Neural cell (in vitro differentiated cells): Measurements from ENCODE around the gene PRDM2. TPM values are rescaled to one million over a fixed set of nuclear protein-coding genes. Genes with fewer than 3 reads are reported as not detected.

Source experiments
- H2AFZ ChIP-seq: fragments of 200-600, 300-800 bp; sonication (generic), shearing (Covaris generic); 2 replicates; pipeline ENCODE4 v1.6.0; 2014; ENCODE audit warnings: low read depth, mild to moderate bottlenecking, antibody characterized with exemption, low read length, moderate library complexity
- H3F3A ChIP-seq: fragments of 200-600 bp; shearing (Covaris generic); 2 replicates; pipeline ENCODE4 v1.6.1; 2016; ENCODE audit warnings: mild to moderate bottlenecking, moderate library complexity, mixed read lengths, antibody characterized with exemption, low read length; ENCODE audit not compliant: insufficient read depth, poor library complexity, severe bottlenecking
- H3K27ac ChIP-seq: fragments of 200-600, 300-800 bp; sonication (generic), shearing (Covaris generic); 2 replicates; pipeline ENCODE4 v1.5.1; 2014; ENCODE audit warnings: mild to moderate bottlenecking, low read length, moderate library complexity
- H3K27me3 ChIP-seq: fragments of 300-800, 200-600 bp; sonication (generic), shearing (Covaris generic); 2 replicates; pipeline ENCODE4 v1.6.0; 2014; ENCODE audit warnings: mild to moderate bottlenecking, low read depth, low read length, moderate library complexity; ENCODE audit not compliant: insufficient read depth
- H3K36me3 ChIP-seq: fragments of 300-800, 200-600 bp; sonication (generic), shearing (Covaris generic); 2 replicates; pipeline ENCODE4 v1.5.1; 2014; ENCODE audit warnings: mild to moderate bottlenecking, antibody characterized with exemption, low read length, moderate library complexity; ENCODE audit not compliant: insufficient read depth
- H3K4me2 ChIP-seq: fragments of 300-800, 200-600 bp; sonication (generic), shearing (Covaris generic); 2 replicates; pipeline ENCODE4 v1.6.0; 2014; ENCODE audit warnings: mild to moderate bottlenecking, low read length
- H3K4me3 ChIP-seq: fragments of 300-800, 200-600 bp; sonication (generic), shearing (Covaris generic); 2 replicates; pipeline ENCODE4 v1.5.1; 2014; ENCODE audit warnings: mild to moderate bottlenecking, low read length, moderate library complexity
- H3K79me2 ChIP-seq: fragments of 200-600 bp; shearing (Covaris generic); replicated peaks from 2 replicates; pipeline ENCODE4 v1.6.0; 2014; ENCODE audit warnings: mild to moderate bottlenecking, low read length, moderate library complexity; ENCODE audit not compliant: insufficient read depth
- H3K9ac ChIP-seq: fragments of 300-800, 200-600 bp; sonication (generic), shearing (Covaris generic); 2 replicates; pipeline ENCODE4 v1.6.1; 2016; ENCODE audit warnings: mild to moderate bottlenecking, low read length, mixed read lengths
- H3K9me2 ChIP-seq: fragments of 200-600 bp; shearing (Covaris generic); 2 replicates; pipeline ENCODE4 v1.6.1; 2016; ENCODE audit warnings: mild to moderate bottlenecking, low read length, mixed read lengths; ENCODE audit not compliant: insufficient read depth
- H3K9me3 ChIP-seq: fragments of 200-600, 300-800 bp; sonication (generic), shearing (Covaris generic); 2 replicates; pipeline ENCODE4 v1.6.1; 2016; ENCODE audit warnings: mild to moderate bottlenecking, mixed run types, low read length, moderate library complexity, mixed read lengths
- H4K20me1 ChIP-seq: fragments of 200-600 bp; shearing (Covaris generic); 2 replicates; pipeline ENCODE4 v1.6.1; 2016; ENCODE audit warnings: mild to moderate bottlenecking, mixed run types; ENCODE audit not compliant: insufficient read depth
- EP300 ChIP-seq: fragments of 450-650 bp; conservative IDR thresholded peaks from 2 replicates; pipeline ENCODE4 v1.6.1; 2014; ENCODE audit warnings: antibody characterized with exemption, mild to moderate bottlenecking, moderate library complexity; ENCODE audit not compliant: poor library complexity, severe bottlenecking
- EZH2 ChIP-seq: fragments of 200-600, 300-800 bp; shearing (Covaris generic), sonication (generic); IDR thresholded peaks from 2 replicates; pipeline ENCODE4 v1.6.1; 2014; ENCODE audit warnings: antibody characterized with exemption, low read length, borderline replicate concordance, mild to moderate bottlenecking; ENCODE audit not compliant: insufficient read depth, poor library complexity, severe bottlenecking
- MXI1 ChIP-seq: fragments of 450-650 bp; conservative IDR thresholded peaks from 2 replicates; pipeline ENCODE4 v1.6.1; 2014; ENCODE audit warnings: antibody characterized with exemption, mild to moderate bottlenecking; ENCODE audit not compliant: poor library complexity, severe bottlenecking
- POLR2AphosphoS5 ChIP-seq: IDR thresholded peaks from 2 replicates; pipeline ENCODE4 v1.6.1; 2012
- RAD21 ChIP-seq: fragments of 450-650 bp; conservative IDR thresholded peaks from 2 replicates; pipeline ENCODE4 v1.6.1; 2014; ENCODE audit warnings: antibody characterized with exemption, mild to moderate bottlenecking, moderate library complexity
- REST ChIP-seq: IDR thresholded peaks from 2 replicates; pipeline ENCODE4 v1.6.1; 2012; ENCODE audit warnings: borderline replicate concordance
- SMC3 ChIP-seq: fragments of 450-650 bp; conservative IDR thresholded peaks from 2 replicates; pipeline ENCODE4 v1.6.1; 2014; ENCODE audit warnings: antibody characterized with exemption, mild to moderate bottlenecking, moderate library complexity; ENCODE audit not compliant: poor library complexity
- TAF1 ChIP-seq: IDR thresholded peaks from 2 replicates; pipeline ENCODE4 v1.6.1; 2012; ENCODE audit warnings: low read depth
- polyA plus RNA-seq: library from polyadenylated mRNA; depleted of rRNA; stranded (reverse); fragments of >200 nt; gene quantifications from 2 replicates; pipeline ENCODE4 v1.2.3, GENCODE V29; 2014
- TF ChIP-seq, protein P1 (sequence below): fragments of 450-650 bp; IDR thresholded peaks from 2 replicates; pipeline ENCODE4 v1.5.1; 2014; ENCODE audit warnings: antibody characterized with exemption, mild to moderate bottlenecking, moderate library complexity; ENCODE audit not compliant: poor library complexity, severe bottlenecking

PRDM2 gene
- polyA plus RNA-seq, 1 donor from 2014 or later, result 10.7 TPM

- Histone ChIP-seq H3K27ac (no peak overlapping the region), H3K9me3 (no peaks in the 10 kb centered on the region), H4K20me1 (no peaks in the 10 kb centered on the region), H3K79me2 (no peaks in the 10 kb centered on the region), H3K27me3 (no peaks in the 10 kb centered on the region), H3K9ac (no peak overlapping the region), H3K9me2 (no peaks in the 10 kb centered on the region), H2AFZ (no peak overlapping the region), H3K4me3 (no peak overlapping the region), H3K36me3 (no peaks in the 10 kb centered on the region), H3F3A (no peaks in the 10 kb centered on the region), H3K4me2 (no peak overlapping the region)
- TF ChIP-seq, protein P1, sequence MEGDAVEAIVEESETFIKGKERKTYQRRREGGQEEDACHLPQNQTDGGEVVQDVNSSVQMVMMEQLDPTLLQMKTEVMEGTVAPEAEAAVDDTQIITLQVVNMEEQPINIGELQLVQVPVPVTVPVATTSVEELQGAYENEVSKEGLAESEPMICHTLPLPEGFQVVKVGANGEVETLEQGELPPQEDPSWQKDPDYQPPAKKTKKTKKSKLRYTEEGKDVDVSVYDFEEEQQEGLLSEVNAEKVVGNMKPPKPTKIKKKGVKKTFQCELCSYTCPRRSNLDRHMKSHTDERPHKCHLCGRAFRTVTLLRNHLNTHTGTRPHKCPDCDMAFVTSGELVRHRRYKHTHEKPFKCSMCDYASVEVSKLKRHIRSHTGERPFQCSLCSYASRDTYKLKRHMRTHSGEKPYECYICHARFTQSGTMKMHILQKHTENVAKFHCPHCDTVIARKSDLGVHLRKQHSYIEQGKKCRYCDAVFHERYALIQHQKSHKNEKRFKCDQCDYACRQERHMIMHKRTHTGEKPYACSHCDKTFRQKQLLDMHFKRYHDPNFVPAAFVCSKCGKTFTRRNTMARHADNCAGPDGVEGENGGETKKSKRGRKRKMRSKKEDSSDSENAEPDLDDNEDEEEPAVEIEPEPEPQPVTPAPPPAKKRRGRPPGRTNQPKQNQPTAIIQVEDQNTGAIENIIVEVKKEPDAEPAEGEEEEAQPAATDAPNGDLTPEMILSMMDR, result no peak
- no peak for TF ChIP-seq POLR2AphosphoS5
- TF ChIP-seq TAF1, result no peak
- TF ChIP-seq EP300, result no peak
- TF ChIP-seq MXI1, result no peak
- no peak for TF ChIP-seq RAD21
- TF ChIP-seq SMC3, result no peak
- no peak for TF ChIP-seq REST
- no peak for TF ChIP-seq EZH2
Measured at GRCh38 chr1:13798120-13798519, 98.1 kb downstream of the PRDM2 start.

GRCh38 chr1:13799502-13800283, 99.7 kb downstream of the PRDM2 start:
- Histone ChIP-seq H3F3A (no peaks in the 10 kb centered on the region), H3K9ac (no peak overlapping the region), H3K9me2 (no peaks in the 10 kb centered on the region), H3K79me2 (no peaks in the 10 kb centered on the region), H4K20me1 (no peaks in the 10 kb centered on the region), H3K9me3 (no peaks in the 10 kb centered on the region), H3K27ac (no peak overlapping the region), H2AFZ (no peak overlapping the region), H3K36me3 (no peaks in the 10 kb centered on the region), H3K27me3 (no peaks in the 10 kb centered on the region), H3K4me2 (no peak overlapping the region), H3K4me3 (no peak overlapping the region)
- TF ChIP-seq REST (no peak), MXI1 (no peak), RAD21 (no peak), TAF1 (no peak), EP300 (no peak), EZH2 (no peak), SMC3 (no peak), POLR2AphosphoS5 (no peak)
- TF ChIP-seq, protein P1, result no peak
